H1 (cell line): ENCODE data around the gene SLC23A1. TPM values are rescaled to one million over a fixed set of nuclear protein-coding genes. Genes with fewer than 3 reads are reported as not detected.
A peak's percentile ranks its signal among the peaks of the same experiment; 100 is the strongest.

Experiments
- CTCF ChIA-PET: fragments of 300-600 bp; sonication (Branson Sonifier 250); formaldehyde crosslinking; loops from one replicate; lab custom pipeline; 2021; ENCODE audit not compliant: partially characterized antibody; lab: Charles Lee
- POLR2A ChIA-PET: fragments of 300-600 bp; sonication (Branson Sonifier 250); formaldehyde crosslinking; loops from one replicate; lab custom pipeline; 2021; ENCODE audit warnings: inconsistent platforms; ENCODE audit not compliant: partially characterized antibody; lab: Charles Lee
- DNase-seq, 2 experiments: peaks; one replicate each; pipeline versions ENCODE4 v3.0.0 to v3.0.0-alpha.2; 2010 to 2022; ENCODE audit warnings: low spot score in 2 of 2, low read depth in 1 of 2, mixed read lengths in 1 of 2
- FAIRE-seq: peaks from 2 replicates; lab custom pipeline; 2011; peaks lifted over from hg19 to GRCh38; lab: Jason Lieb, UNC
- H2AFZ ChIP-seq: 2 replicates; pipeline ENCODE4 v1.8.1; 2012; ENCODE audit warnings: low read length, inconsistent platforms
- H2AK5ac ChIP-seq: 2 replicates; pipeline ENCODE4 v1.6.1; 2013; ENCODE audit warnings: low read depth, low read length
- H2BK120ac ChIP-seq: replicated peaks from 2 replicates; pipeline ENCODE3; 2013; ENCODE audit warnings: low read depth, low read length, inconsistent platforms
- H2BK12ac ChIP-seq: 2 replicates; pipeline ENCODE4 v1.6.1; 2013; ENCODE audit warnings: low read depth, low read length
- H2BK15ac ChIP-seq: 2 replicates; pipeline ENCODE4 v1.6.1; 2013; ENCODE audit warnings: low read length
- H2BK20ac ChIP-seq: 2 replicates; pipeline ENCODE4 v1.6.1; 2013; ENCODE audit warnings: low read length
- H2BK5ac ChIP-seq: 2 replicates; pipeline ENCODE4 v1.6.1; 2013; ENCODE audit warnings: low read depth, low read length
- H3K14ac ChIP-seq: 2 replicates; pipeline ENCODE4 v1.6.1; 2013; ENCODE audit warnings: inconsistent platforms; ENCODE audit not compliant: insufficient read length
- H3K18ac ChIP-seq: 2 replicates; pipeline ENCODE4 v1.6.1; 2013; ENCODE audit warnings: low read length; ENCODE audit errors: extremely low read depth
- H3K23ac ChIP-seq: 2 replicates; pipeline ENCODE4 v1.6.1; 2013; ENCODE audit warnings: inconsistent platforms; ENCODE audit not compliant: insufficient read length
- H3K23me2 ChIP-seq: 2 replicates; pipeline ENCODE4 v1.6.1; 2013; ENCODE audit warnings: low read depth, low read length
- H3K27ac ChIP-seq: 2 replicates; pipeline ENCODE4 v1.6.1; 2011; ENCODE audit warnings: low read depth, low read length, inconsistent platforms
- H3K27me3 ChIP-seq, 4 experiments: replicated peaks in 1 of 4; 1 replicate in 1 of 4; 2 replicates in 3 of 4; pipeline versions ENCODE4 v1.6.1 to v1.8.1; 2011 to 2013; ENCODE audit warnings: low read length in 3 of 4, mild to moderate bottlenecking in 3 of 4, inconsistent platforms in 2 of 4, mixed read lengths in 2 of 4, moderate library complexity in 1 of 4; ENCODE audit not compliant: control insufficient read depth in 3 of 4, insufficient read depth in 3 of 4; ENCODE audit errors: extremely low read depth in 1 of 4
- H3K36me3 ChIP-seq, 4 experiments: 2 replicates each; pipeline versions ENCODE4 v1.6.1 to v1.8.1; 2011 to 2013; ENCODE audit warnings: mild to moderate bottlenecking in 4 of 4, low read length in 3 of 4, moderate library complexity in 2 of 4, control low read depth in 1 of 4, inconsistent platforms in 1 of 4; ENCODE audit not compliant: insufficient read depth in 4 of 4, control insufficient read depth in 2 of 4
- H3K4ac ChIP-seq: replicated peaks from 2 replicates; pipeline ENCODE3; 2013; ENCODE audit warnings: low read length, low read depth, mixed read lengths, inconsistent platforms; ENCODE audit not compliant: insufficient read length
- H3K4me1 ChIP-seq, 4 experiments: replicated peaks in 1 of 4; 1 replicate in 1 of 4; 2 replicates in 3 of 4; pipeline versions ENCODE4 v1.6.1 to v1.8.1; 2011 to 2013; ENCODE audit warnings: low read length in 3 of 4, inconsistent platforms in 2 of 4, mixed read lengths in 1 of 4; ENCODE audit not compliant: insufficient read depth in 4 of 4, control insufficient read depth in 3 of 4
- H3K4me2 ChIP-seq, 2 experiments: 2 replicates each; pipeline versions ENCODE4 v1.6.1 to v1.8.1; 2011 to 2013; ENCODE audit warnings: low read depth in 2 of 2, low read length in 2 of 2, control low read depth in 1 of 2, inconsistent platforms in 1 of 2, mild to moderate bottlenecking in 1 of 2; ENCODE audit not compliant: insufficient read depth in 1 of 2
- H3K4me3 ChIP-seq, 4 experiments: fragments of 200-600, 300-600 bp in 1 of 4; sonication (generic), shearing (Covaris generic), sonication (Bioruptor Twin) in 1 of 4; 2 replicates each; pipeline versions ENCODE4 v1.5.1 to v1.8.1; 2011 to 2016; ENCODE audit warnings: low read length in 4 of 4, low read depth in 3 of 4, control low read depth in 2 of 4, inconsistent platforms in 2 of 4, mild to moderate bottlenecking in 2 of 4, mixed read lengths in 1 of 4, moderate library complexity in 1 of 4; ENCODE audit not compliant: insufficient read depth in 2 of 4; ENCODE audit errors: extremely low read depth in 1 of 4
- H3K56ac ChIP-seq: replicated peaks from 2 replicates; pipeline ENCODE3; 2013; ENCODE audit warnings: low read depth, mild to moderate bottlenecking, mixed read lengths, low read length, inconsistent platforms; ENCODE audit not compliant: insufficient read length
- H3K79me1 ChIP-seq: 2 replicates; pipeline ENCODE4 v1.6.1; 2013; ENCODE audit warnings: low read depth, low read length, control low read depth
- H3K79me2 ChIP-seq, 2 experiments: 2 replicates each; pipeline versions ENCODE4 v1.6.1 to v1.8.1; 2012 to 2013; ENCODE audit warnings: low read length in 2 of 2, mild to moderate bottlenecking in 2 of 2, inconsistent platforms in 1 of 2; ENCODE audit not compliant: insufficient read depth in 2 of 2, control insufficient read depth in 1 of 2
- H3K9ac ChIP-seq, 4 experiments: replicated peaks in 1 of 4; 1 replicate in 1 of 4; 2 replicates in 3 of 4; pipeline versions ENCODE4 v1.6.1 to v1.8.1; 2011 to 2013; ENCODE audit warnings: low read depth in 3 of 4, low read length in 3 of 4, control low read depth in 2 of 4, mild to moderate bottlenecking in 2 of 4, moderate library complexity in 2 of 4, inconsistent platforms in 1 of 4; ENCODE audit errors: extremely low read depth in 1 of 4
- H3K9me3 ChIP-seq, 2 experiments: 2 replicates each; pipeline versions ENCODE4 v1.6.1 to v1.8.1; 2012 to 2013; ENCODE audit warnings: mild to moderate bottlenecking in 2 of 2, moderate library complexity in 2 of 2, control low read depth in 1 of 2, inconsistent platforms in 1 of 2, low read depth in 1 of 2, low read length in 1 of 2, mixed read lengths in 1 of 2; ENCODE audit not compliant: insufficient read depth in 2 of 2
- H4K20me1 ChIP-seq, 2 experiments: replicated peaks in 1 of 2; 2 replicates each; pipeline versions ENCODE3 to v1.8.1; 2011 to 2013; ENCODE audit warnings: inconsistent platforms in 2 of 2, low read length in 2 of 2, mild to moderate bottlenecking in 1 of 2; ENCODE audit not compliant: insufficient read depth in 2 of 2, control insufficient read depth in 1 of 2
- H4K5ac ChIP-seq: 2 replicates; pipeline ENCODE4 v1.6.1; 2013; ENCODE audit warnings: low read length, low read depth, mixed read lengths, inconsistent platforms; ENCODE audit not compliant: insufficient read length
- H4K8ac ChIP-seq: 2 replicates; pipeline ENCODE4 v1.8.0; 2013; ENCODE audit warnings: mild to moderate bottlenecking, moderate library complexity, low read length, inconsistent platforms; ENCODE audit not compliant: insufficient read depth; ENCODE audit errors: extremely low read depth
- H4K91ac ChIP-seq: replicated peaks from 2 replicates; pipeline ENCODE3; 2013; ENCODE audit warnings: low read length, mixed read lengths, inconsistent platforms; ENCODE audit not compliant: insufficient read length
- HDAC6 ChIP-seq: IDR thresholded peaks from one replicate; pipeline ENCODE4 v1.7.1; 2012; ENCODE audit warnings: low read depth, mild to moderate bottlenecking, inconsistent platforms, low read length, moderate library complexity
- JUN ChIP-seq: IDR thresholded peaks from 2 replicates; pipeline ENCODE4 v1.6.1; 2011; ENCODE audit warnings: low read depth, mild to moderate bottlenecking, improper control_type of control experiment, low read length
- SIN3A ChIP-seq, 2 experiments: IDR thresholded peaks in 1 of 2; conservative IDR thresholded peaks in 1 of 2; 2 replicates each; pipeline ENCODE4 v1.6.1; 2011 to 2012; ENCODE audit warnings: low read length in 2 of 2, improper control_type of control experiment in 1 of 2, low read depth in 1 of 2, mild to moderate bottlenecking in 1 of 2
- SRF ChIP-seq: IDR thresholded peaks from 2 replicates; pipeline ENCODE4 v1.6.1; 2011; ENCODE audit warnings: mild to moderate bottlenecking, low read depth, low read length, moderate library complexity
- TEAD4 ChIP-seq: IDR thresholded peaks from 2 replicates; pipeline ENCODE4 v1.6.1; 2012; ENCODE audit warnings: low read depth, low read length, inconsistent platforms, mixed read lengths
- WGBS, 2 experiments: shearing (Covaris generic) in 1 of 2; methylation state at CpG; one replicate each; pipeline versions ENCODE4 v1.1.6 to v1.1.7; 2013 to 2015; ENCODE audit warnings: low lambda C conversion rate in 2 of 2, mixed read lengths in 2 of 2, inconsistent platforms in 1 of 2, low coverage in 1 of 2, missing lambda C conversion rate in 1 of 2; ENCODE audit not compliant: insufficient replicate concordance in 2 of 2, insufficient coverage in 1 of 2, insufficient read length in 1 of 2; ENCODE audit errors: extremely low coverage in 1 of 2, missing lambda C conversion rate in 1 of 2; 5-methylcytosine and 5-hydroxymethylcytosine counted together
- polyA plus RNA-seq, 7 experiments: library from polyadenylated mRNA; depleted of rRNA in 3 of 7; stranded (reverse) in 5 of 7; unstranded in 2 of 7; fragments of >200 nt in 5 of 7; fragments of 200-250 nt in 2 of 7; gene quantifications; 1 replicate in 5 of 7; 2 replicates in 1 of 7; 4 replicates in 1 of 7; pipeline versions ENCODE4 v1.2.1 to v1.2.3, GENCODE V29; 2011 to 2013; ENCODE audit warnings: missing spikeins in 2 of 7, mixed read lengths in 2 of 7
- total RNA-seq: library from RNA; stranded (reverse); fragmentation: NEBNext Ultra II Directional; extraction: Animal tissue kit (Norgen Biotek cat#: 25700); gene quantifications from 2 replicates; pipeline ENCODE4 v1.2.1, GENCODE V29; 2021
- TF ChIP-seq, protein P1 (sequence below): IDR thresholded peaks from 2 replicates; pipeline ENCODE4 v1.6.1; 2012; ENCODE audit warnings: low read length, inconsistent platforms

SLC23A1 gene
- total and polyA plus RNA-seq, 2 of the 8 experiments (the other 6 are each of a cell fraction or from before 2014, with no cell fraction given) = not detected

DNA sequence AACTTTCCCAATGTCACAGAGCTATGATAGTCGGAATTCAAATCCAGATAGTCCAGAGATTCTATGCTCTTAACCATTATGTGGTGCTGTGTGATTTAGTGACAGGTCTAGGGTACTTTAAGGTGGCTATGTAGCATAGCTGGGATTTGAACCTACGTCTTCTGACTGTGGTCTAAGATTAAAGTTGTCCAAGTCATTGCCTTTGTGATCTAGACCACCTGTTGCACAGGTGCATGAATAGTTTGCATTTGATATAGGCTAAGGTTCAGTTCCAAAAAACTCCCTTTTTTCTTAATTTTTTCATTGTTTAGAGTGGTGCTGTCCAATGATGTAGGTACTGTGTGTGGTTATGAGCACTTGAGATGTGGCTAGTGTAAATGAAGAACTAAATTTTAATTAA, 38.9 kb downstream of the SLC23A1 start:
- H3K56ac ChIP-seq = no peak overlapping the region
- peaks cover 0 to 7% (median under 1%) of the 10 kb centered on the region in 4 experiments; a peak in 4 of 7 replicates for H3K4me1 ChIP-seq
- peaks cover 4% of the 10 kb centered on the region for H3K79me1 ChIP-seq
- no peak overlapping the region for H2BK120ac ChIP-seq
- peaks cover 39 to 69% of the 10 kb centered on the region in 2 experiments for H3K79me2 ChIP-seq
- peak overlapping the region in 1 of 4 experiments; percentile 1; a peak in 1 of 8 replicates for H3K4me3 ChIP-seq
- no peak overlapping the region for H2BK12ac ChIP-seq
- H3K14ac ChIP-seq = no peak overlapping the region
- no peak overlapping the region for H3K9ac ChIP-seq
- H2AFZ ChIP-seq = no peak overlapping the region
- 96% methylated on average over 2 of the region's 2 CpGs; no CpG with 5 or more reads in 1 of the 2 experiments for WGBS, 2 experiments
- no peak for DNase-seq
- H3K4ac ChIP-seq = no peak overlapping the region
- H4K8ac ChIP-seq = no peak overlapping the region
- peaks cover 14 to 15% of the 10 kb centered on the region in 2 experiments for H4K20me1 ChIP-seq
- H3K4me2 ChIP-seq = peak overlapping the region in 1 of 2 experiments; percentile 97; a peak in 2 of 4 replicates
- no peak overlapping the region for H2BK20ac ChIP-seq
- no peaks in the 10 kb centered on the region for H3K9me3 ChIP-seq
- no peak overlapping the region for H3K18ac ChIP-seq
- H3K27me3 ChIP-seq = no peaks in the 10 kb centered on the region
- no peak overlapping the region for H3K27ac ChIP-seq
- no peak overlapping the region for H4K5ac ChIP-seq
- POLR2A ChIA-PET = interaction anchor here (0.8 to 5.4 kb wide), 9 partner anchors 11 to 50 kb away, joined by 3 to 111 read pairs (median 4); partner anchors contain the start of gene MATR3
- H4K91ac ChIP-seq = no peak overlapping the region
- no peak overlapping the region for H2BK15ac ChIP-seq
- FAIRE-seq = no peak
- H3K23me2 ChIP-seq = peaks cover 7% of the 10 kb centered on the region; the same call in 1 of the 2 replicates
- H3K36me3 ChIP-seq = peaks cover 0 to 16% (median 0%) of the 10 kb centered on the region in 4 experiments; a peak in 3 of 8 replicates
- no peak overlapping the region for H2AK5ac ChIP-seq
- H3K23ac ChIP-seq = no peak overlapping the region
- no peak overlapping the region for H2BK5ac ChIP-seq
- CTCF ChIA-PET = interaction anchor here (0.5 to 0.9 kb wide), 3 partner anchors 25 to 747 kb away, joined by 3 to 4 read pairs (median 3); no protein-coding TSS in a partner anchor
- no peak for TF ChIP-seq SIN3A (conservative IDR thresholded peaks at IDR 0.05 in 1 of 2, IDR thresholded peaks at IDR 0.05 in 1 of 2; ENCODE audit: low read depth in 1 of 2, low read length in 2 of 2)
- no peak for TF ChIP-seq HDAC6
- TF ChIP-seq, protein P1, sequence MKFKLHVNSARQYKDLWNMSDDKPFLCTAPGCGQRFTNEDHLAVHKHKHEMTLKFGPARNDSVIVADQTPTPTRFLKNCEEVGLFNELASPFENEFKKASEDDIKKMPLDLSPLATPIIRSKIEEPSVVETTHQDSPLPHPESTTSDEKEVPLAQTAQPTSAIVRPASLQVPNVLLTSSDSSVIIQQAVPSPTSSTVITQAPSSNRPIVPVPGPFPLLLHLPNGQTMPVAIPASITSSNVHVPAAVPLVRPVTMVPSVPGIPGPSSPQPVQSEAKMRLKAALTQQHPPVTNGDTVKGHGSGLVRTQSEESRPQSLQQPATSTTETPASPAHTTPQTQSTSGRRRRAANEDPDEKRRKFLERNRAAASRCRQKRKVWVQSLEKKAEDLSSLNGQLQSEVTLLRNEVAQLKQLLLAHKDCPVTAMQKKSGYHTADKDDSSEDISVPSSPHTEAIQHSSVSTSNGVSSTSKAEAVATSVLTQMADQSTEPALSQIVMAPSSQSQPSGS = no peak
- no peak for TF ChIP-seq SRF
- no peak for TF ChIP-seq TEAD4
- no peak for TF ChIP-seq JUN
